Mesendoderm (in vitro differentiated cells): ENCODE measurements around the gene SCRN1.

ENCODE experiments used
- DNase-seq: peaks from one replicate; pipeline ENCODE4 v3.0.0; 2013
- H2AK5ac ChIP-seq: 2 replicates; pipeline ENCODE4 v1.6.1; 2013; ENCODE audit warnings: low read length, inconsistent platforms
- H2BK120ac ChIP-seq: 2 replicates; pipeline ENCODE4 v1.6.1; 2013; ENCODE audit warnings: low read depth, mild to moderate bottlenecking, low read length, moderate library complexity, mixed read lengths
- H2BK15ac ChIP-seq: replicated peaks from 2 replicates; pipeline ENCODE4 v1.6.1; 2013; ENCODE audit warnings: low read depth, mild to moderate bottlenecking, moderate library complexity
- H2BK5ac ChIP-seq: 2 replicates; pipeline ENCODE4 v1.6.1; 2013; ENCODE audit warnings: low read length, inconsistent platforms
- H3K18ac ChIP-seq: 2 replicates; pipeline ENCODE4 v1.6.1; 2013; ENCODE audit warnings: mild to moderate bottlenecking, low read length, mixed read lengths
- H3K23ac ChIP-seq: one replicate; pipeline ENCODE4 v1.6.1; 2013; ENCODE audit warnings: low read length
- H3K27ac ChIP-seq: 2 replicates; pipeline ENCODE4 v1.5.1; 2013; ENCODE audit warnings: low read depth, mild to moderate bottlenecking, inconsistent platforms, low read length, moderate library complexity
- H3K27me3 ChIP-seq: 2 replicates; pipeline ENCODE4 v1.6.1; 2013; ENCODE audit warnings: low read length, control low read depth, mild to moderate bottlenecking, inconsistent platforms; ENCODE audit not compliant: insufficient read depth, poor library complexity
- H3K36me3 ChIP-seq: 2 replicates; pipeline ENCODE4 v1.6.1; 2013; ENCODE audit warnings: low read length, inconsistent platforms; ENCODE audit not compliant: control insufficient read depth, insufficient read depth
- H3K4ac ChIP-seq: one replicate; pipeline ENCODE4 v1.6.1; 2013; ENCODE audit warnings: low read depth, mild to moderate bottlenecking, low read length, moderate library complexity
- H3K4me1 ChIP-seq: 2 replicates; pipeline ENCODE4 v1.6.1; 2013; ENCODE audit warnings: low read depth, low read length, inconsistent platforms; ENCODE audit not compliant: control insufficient read depth
- H3K4me2 ChIP-seq: 2 replicates; pipeline ENCODE4 v1.6.1; 2013; ENCODE audit warnings: low read length
- H3K4me3 ChIP-seq: 2 replicates; pipeline ENCODE4 v1.5.1; 2013; ENCODE audit warnings: mild to moderate bottlenecking, low read length
- H3K56ac ChIP-seq: one replicate; pipeline ENCODE4 v1.6.1; 2013; ENCODE audit warnings: low read length
- H3K79me1 ChIP-seq: 2 replicates; pipeline ENCODE4 v1.6.1; 2013; ENCODE audit warnings: low read length, inconsistent platforms
- H3K79me2 ChIP-seq: 2 replicates; pipeline ENCODE4 v1.6.1; 2013; ENCODE audit warnings: mild to moderate bottlenecking, low read length; ENCODE audit not compliant: control insufficient read depth, insufficient read depth
- H3K9ac ChIP-seq: 2 replicates; pipeline ENCODE4 v1.6.1; 2013; ENCODE audit warnings: low read length, inconsistent platforms
- H4K5ac ChIP-seq: one replicate; pipeline ENCODE4 v1.6.1; 2013; ENCODE audit warnings: low read length
- H4K8ac ChIP-seq: one replicate; pipeline ENCODE4 v1.6.1; 2013; ENCODE audit warnings: low read depth, mild to moderate bottlenecking, control low read depth, low read length, moderate library complexity
- WGBS: extraction: QIAGEN DNeasy Blood & Tissue Kit; methylation state at CpG from one replicate; pipeline ENCODE4 v1.1.7; 2013; ENCODE audit warnings: low lambda C conversion rate, missing lambda C conversion rate; ENCODE audit not compliant: insufficient coverage; ENCODE audit errors: extremely low coverage; 5-methylcytosine and 5-hydroxymethylcytosine counted together

Gene SCRN1

DNA sequence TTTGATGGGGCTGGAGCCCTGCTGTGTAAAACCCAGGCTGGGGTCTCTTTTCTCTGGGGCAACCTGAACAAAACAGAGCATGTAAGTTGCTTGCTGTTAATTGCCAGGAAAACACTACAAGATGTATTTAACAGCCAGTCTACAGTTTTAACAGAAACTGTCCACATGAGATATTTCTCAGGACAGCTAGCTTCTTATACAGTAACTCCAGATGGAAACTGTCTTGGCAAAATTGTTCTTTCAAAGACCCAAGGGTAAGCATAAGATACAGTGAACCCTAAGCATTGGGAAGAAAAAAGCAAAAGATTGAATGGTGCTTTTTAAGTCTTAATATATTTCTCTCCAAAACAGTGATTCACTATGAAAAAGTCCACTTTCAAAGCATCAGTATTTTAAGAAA lies 28.9 kb upstream of the SCRN1 start:
- H3K23ac ChIP-seq, result no peak overlapping the region
- H2BK120ac ChIP-seq, result no peak overlapping the region
- no peak overlapping the region for H3K9ac ChIP-seq
- H4K5ac ChIP-seq, result no peak overlapping the region
- H3K18ac ChIP-seq, result no peak overlapping the region
- H3K56ac ChIP-seq, result no peak overlapping the region
- no peak overlapping the region for H2AK5ac ChIP-seq
- peaks cover 4% of the 10 kb centered on the region for H3K79me1 ChIP-seq
- no peak overlapping the region for H2BK15ac ChIP-seq
- H3K27ac ChIP-seq, result no peak overlapping the region
- H4K8ac ChIP-seq, result no peak overlapping the region
- H3K4me3 ChIP-seq, result no peak overlapping the region
- no peak for DNase-seq
- H3K4me1 ChIP-seq, result no peaks in the 10 kb centered on the region
- H3K4me2 ChIP-seq, result no peak overlapping the region
- no peaks in the 10 kb centered on the region for H3K27me3 ChIP-seq
- peaks cover 5% of the 10 kb centered on the region for H3K79me2 ChIP-seq
- no peak overlapping the region for H2BK5ac ChIP-seq
- H3K4ac ChIP-seq, result no peak overlapping the region
- peaks cover 1% of the 10 kb centered on the region for H3K36me3 ChIP-seq

DNA sequence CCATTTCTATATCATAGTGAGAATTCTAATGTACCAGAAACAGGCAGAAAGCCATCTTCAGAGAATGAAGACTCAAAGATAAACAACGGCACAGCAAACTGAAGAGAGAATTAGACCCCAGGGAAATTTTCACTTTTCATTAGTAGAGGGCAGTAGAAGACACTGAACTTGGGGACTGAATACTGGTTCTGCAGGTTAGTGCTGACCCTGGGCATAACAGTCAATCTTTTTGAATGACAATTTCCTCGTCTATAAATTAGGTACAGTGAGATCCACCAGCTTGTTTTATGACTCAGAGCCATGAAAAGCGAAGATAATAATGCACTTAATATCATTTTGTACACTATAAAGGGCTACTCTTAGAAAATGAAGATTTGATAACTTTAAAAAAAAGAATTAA lies 23.2 kb upstream of the SCRN1 start:
- DNase-seq, result no peak
- Histone ChIP-seq H3K36me3 (peaks cover 1% of the 10 kb centered on the region), H3K4me1 (no peaks in the 10 kb centered on the region), H3K23ac (no peak overlapping the region), H3K9ac (no peak overlapping the region), H3K4ac (no peak overlapping the region), H3K27me3 (no peaks in the 10 kb centered on the region), H4K8ac (no peak overlapping the region), H3K27ac (no peak overlapping the region), H3K79me2 (no peaks in the 10 kb centered on the region), H3K18ac (no peak overlapping the region), H2BK15ac (no peak overlapping the region), H3K79me1 (no peaks in the 10 kb centered on the region), H2BK5ac (no peak overlapping the region), H2AK5ac (no peak overlapping the region), H2BK120ac (no peak overlapping the region), H4K5ac (no peak overlapping the region), H3K4me2 (no peak overlapping the region), H3K56ac (no peak overlapping the region), H3K4me3 (no peak overlapping the region)
- WGBS, result no CpG with 5 or more reads among the region's 3 CpGs

DNA sequence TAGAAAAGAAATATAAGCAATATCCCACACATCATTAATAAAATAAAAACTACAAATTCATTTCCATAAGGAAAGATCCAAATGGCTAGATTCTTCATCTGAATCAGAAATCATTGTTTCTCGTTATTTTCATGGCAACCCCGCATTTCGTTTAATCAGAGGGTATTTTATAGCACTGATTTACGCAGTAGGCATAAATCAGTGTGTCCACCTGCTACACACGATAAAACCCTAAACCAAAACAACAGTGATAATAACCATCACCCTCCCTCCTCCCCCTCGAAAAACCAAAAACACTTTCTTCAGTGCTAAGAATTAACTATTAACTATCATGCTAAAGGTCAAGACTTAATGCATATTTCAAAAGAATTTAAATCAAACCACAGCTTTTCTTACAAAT lies 20.4 kb upstream of the SCRN1 start:
- no peak overlapping the region for H3K4me3 ChIP-seq
- 100% methylated on average over 1 of the region's 6 CpGs for WGBS

DNA sequence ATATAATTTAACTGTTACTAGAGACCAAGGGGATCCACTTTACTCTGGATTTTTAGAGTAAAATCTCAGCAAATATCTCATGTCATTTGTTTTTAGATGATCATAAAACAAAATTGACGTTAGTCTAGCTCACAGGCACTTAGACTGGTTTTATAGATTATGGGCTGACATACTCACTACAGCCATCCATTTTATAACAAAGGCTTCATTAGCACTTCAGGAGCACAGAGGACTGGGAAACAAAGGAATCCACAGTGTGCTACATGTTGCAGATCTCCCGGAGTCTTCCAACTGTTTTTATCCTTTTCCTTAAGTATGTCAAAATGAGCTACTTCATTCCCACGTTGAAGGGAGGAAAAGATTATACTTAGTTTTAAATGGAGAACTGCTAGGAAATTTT lies 15.9 kb upstream of the SCRN1 start:
- no peaks in the 10 kb centered on the region for H3K79me1 ChIP-seq
- no peak overlapping the region for H3K4me2 ChIP-seq
- no peak overlapping the region for H3K23ac ChIP-seq
- no peak overlapping the region for H3K9ac ChIP-seq
- no peak overlapping the region for H2BK5ac ChIP-seq
- H3K18ac ChIP-seq, result no peak overlapping the region
- H3K79me2 ChIP-seq, result no peaks in the 10 kb centered on the region
- H4K8ac ChIP-seq, result no peak overlapping the region
- DNase-seq, result no peak
- WGBS, result no CpG with 5 or more reads among the region's 3 CpGs
- no peak overlapping the region for H4K5ac ChIP-seq
- H3K27me3 ChIP-seq, result no peaks in the 10 kb centered on the region
- no peak overlapping the region for H3K4ac ChIP-seq
- H2BK120ac ChIP-seq, result no peak overlapping the region
- H2AK5ac ChIP-seq, result no peak overlapping the region
- H3K4me1 ChIP-seq, result no peaks in the 10 kb centered on the region
- no peak overlapping the region for H3K4me3 ChIP-seq
- H3K36me3 ChIP-seq, result no peaks in the 10 kb centered on the region
- no peak overlapping the region for H3K27ac ChIP-seq
- H3K56ac ChIP-seq, result no peak overlapping the region
- H2BK15ac ChIP-seq, result no peak overlapping the region

More for the DNA sequence above, 20.4 kb upstream of the SCRN1 start:
- H2AK5ac ChIP-seq, result no peak overlapping the region
- H3K79me1 ChIP-seq, result no peaks in the 10 kb centered on the region
- no peak for DNase-seq
- no peak overlapping the region for H3K4me2 ChIP-seq
- H4K8ac ChIP-seq, result no peak overlapping the region
- H4K5ac ChIP-seq, result no peak overlapping the region
- H3K27me3 ChIP-seq, result no peaks in the 10 kb centered on the region
- no peak overlapping the region for H3K9ac ChIP-seq
- no peak overlapping the region for H3K4ac ChIP-seq
- H2BK15ac ChIP-seq, result no peak overlapping the region
- no peak overlapping the region for H3K23ac ChIP-seq
- no peak overlapping the region for H3K27ac ChIP-seq
- H3K79me2 ChIP-seq, result no peaks in the 10 kb centered on the region
- H3K18ac ChIP-seq, result no peak overlapping the region
- peaks cover 1% of the 10 kb centered on the region for H3K36me3 ChIP-seq
- H2BK5ac ChIP-seq, result no peak overlapping the region
- H3K56ac ChIP-seq, result no peak overlapping the region
- H2BK120ac ChIP-seq, result no peak overlapping the region
- H3K4me1 ChIP-seq, result no peaks in the 10 kb centered on the region

DNA sequence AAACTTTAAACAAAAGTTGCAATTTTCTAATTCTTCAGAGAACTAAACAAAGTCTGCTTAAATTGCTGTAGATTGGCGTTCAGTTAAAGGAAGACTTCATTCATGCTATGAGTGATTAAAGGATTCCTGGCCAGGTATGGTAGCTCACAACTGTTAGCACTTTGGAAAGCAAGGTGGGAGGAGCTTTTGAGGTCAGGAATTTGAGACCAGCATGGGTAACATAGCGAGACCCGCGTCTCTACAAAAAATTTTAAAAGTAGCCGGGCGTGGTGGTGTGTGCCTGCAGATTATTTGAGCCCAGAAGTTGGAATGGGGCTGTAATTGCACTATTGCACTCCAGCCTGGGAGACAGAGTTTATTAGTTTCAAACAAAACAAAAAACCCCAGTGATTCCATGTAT lies 13.5 kb upstream of the SCRN1 start:
- Histone ChIP-seq H3K36me3 (no peaks in the 10 kb centered on the region), H3K4ac (no peak overlapping the region), H3K4me1 (no peaks in the 10 kb centered on the region), H3K79me1 (no peaks in the 10 kb centered on the region), H3K79me2 (no peaks in the 10 kb centered on the region), H3K4me2 (no peak overlapping the region), H3K56ac (no peak overlapping the region), H3K23ac (no peak overlapping the region), H4K8ac (no peak overlapping the region), H3K27me3 (no peaks in the 10 kb centered on the region), H3K9ac (no peak overlapping the region), H3K27ac (no peak overlapping the region), H4K5ac (no peak overlapping the region), H3K4me3 (no peak overlapping the region), H3K18ac (no peak overlapping the region), H2BK5ac (no peak overlapping the region), H2AK5ac (no peak overlapping the region), H2BK15ac (no peak overlapping the region), H2BK120ac (no peak overlapping the region)
- no CpG with 5 or more reads among the region's 6 CpGs for WGBS
- DNase-seq, result peak; percentile 61

DNA sequence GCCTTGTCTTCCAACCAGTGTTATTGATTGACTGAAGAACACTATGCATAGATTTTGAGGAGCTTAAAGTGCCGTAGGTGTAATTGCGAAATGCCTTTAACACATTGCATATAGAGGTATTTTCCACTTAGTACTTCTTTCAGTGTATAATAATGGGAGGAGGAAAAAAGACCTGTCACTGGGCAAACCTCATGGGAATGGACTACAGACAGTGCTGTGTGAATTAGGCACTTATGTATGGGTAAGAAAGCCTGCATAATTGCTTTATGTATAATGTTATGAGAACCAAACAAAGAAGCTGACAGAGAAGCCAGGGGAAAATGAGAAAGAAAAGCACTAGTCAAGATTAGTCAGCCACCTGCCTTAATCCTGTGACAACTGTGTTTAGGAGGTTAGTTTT lies 12.4 kb upstream of the SCRN1 start:
- Histone ChIP-seq H2AK5ac (no peak overlapping the region), H3K4me2 (no peak overlapping the region), H4K5ac (no peak overlapping the region), H3K56ac (no peak overlapping the region), H4K8ac (no peak overlapping the region), H3K9ac (no peak overlapping the region), H3K4me1 (no peaks in the 10 kb centered on the region), H3K27me3 (no peaks in the 10 kb centered on the region), H3K4me3 (no peak overlapping the region), H3K27ac (no peak overlapping the region), H3K36me3 (no peaks in the 10 kb centered on the region), H3K4ac (no peak overlapping the region), H2BK120ac (no peak overlapping the region), H3K79me2 (no peaks in the 10 kb centered on the region), H2BK15ac (no peak overlapping the region), H3K18ac (no peak overlapping the region), H3K23ac (no peak overlapping the region), H3K79me1 (no peaks in the 10 kb centered on the region), H2BK5ac (no peak overlapping the region)
- WGBS, result no CpG with 5 or more reads among the region's 2 CpGs
- no peak for DNase-seq
